Measurements from ENCODE around the gene CCL3.
"Not testable (repeated sequence)": the region's sequence is repeated elsewhere in the genome, so short reads cannot be mapped to it uniquely, and the experiment has no call there.

The CCL3 gene
- long read RNA-seq, donor 1 = 0 reads
- long read RNA-seq, donor 2, partial matches to known transcripts = 0 of 1 reads
- long read RNA-seq, donor 2, other reads (novel, unspliced or antisense) = 0 of 1 reads
- long read RNA-seq, donor 3 = 0 reads
- long read RNA-seq, donor 4 = 0 reads
- long read RNA-seq, donor 5, partial matches to known transcripts = 0 of 1 reads
- long read RNA-seq, donor 5, other reads (novel, unspliced or antisense) = 0 of 1 reads
- long read RNA-seq, donor 6, partial matches to known transcripts = 0 of 2 reads
- long read RNA-seq, donor 6, other reads (novel, unspliced or antisense) = 0 of 2 reads
- long read RNA-seq, donor 7 = 0 reads
- long read RNA-seq, donor 8, partial matches to known transcripts = 0 of 3 reads
- long read RNA-seq, donor 8, other reads (novel, unspliced or antisense) = 0 of 3 reads

DNA sequence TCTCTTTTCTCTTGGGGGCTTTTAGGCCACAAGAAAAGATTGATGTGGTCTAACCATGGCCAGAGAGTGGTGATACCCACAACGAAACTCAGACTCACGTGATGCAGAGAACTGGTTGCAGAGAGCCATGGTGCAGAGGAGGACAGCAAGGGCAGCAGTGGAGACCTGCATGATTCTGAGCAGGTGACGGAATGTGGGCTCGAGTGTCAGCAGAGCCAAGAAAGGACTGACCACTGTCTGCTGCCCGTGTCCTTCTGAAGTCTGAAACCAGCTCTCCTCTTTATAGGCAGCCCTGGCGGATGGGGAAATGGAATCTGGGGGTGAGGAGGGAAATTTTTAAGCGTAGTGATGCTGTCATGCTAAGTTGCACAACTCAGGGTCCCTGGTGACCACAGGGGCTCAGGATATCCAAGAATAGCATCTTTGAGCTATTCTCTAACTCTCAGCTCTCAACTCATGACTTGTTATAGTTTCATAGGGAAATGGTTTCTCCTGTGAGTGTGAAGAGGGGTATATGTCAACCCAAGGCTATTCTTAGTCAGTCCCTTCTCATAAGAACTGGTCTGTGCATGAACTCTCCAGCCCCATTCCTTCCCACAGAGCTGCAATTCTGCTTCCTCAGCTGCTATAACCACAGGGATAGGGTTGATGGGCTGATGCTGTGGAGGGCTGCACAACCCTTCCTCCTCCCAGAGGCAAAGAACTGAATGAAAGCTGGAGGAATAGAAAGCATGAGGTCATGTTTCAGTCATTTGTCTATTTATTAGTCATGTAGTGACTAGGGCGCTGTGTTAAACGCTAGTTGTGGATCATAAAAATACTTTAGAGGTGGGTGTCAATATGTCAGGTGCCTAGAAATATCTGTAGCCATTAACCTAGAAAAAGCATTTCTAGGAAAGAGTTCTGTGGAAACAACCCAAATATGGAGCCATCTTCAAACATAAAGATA is at the start of gene CCL3:
Gene CCL3 (minus strand): TSS at position 256 of the 949 bp plus-strand sequence. CDS start 85 bp downstream, at position 171.
- no peak for DNase-seq

- no peak for DNase-seq
Observed at GRCh38 chr17:36136439-36136838, 46.5 kb upstream of the CCL3 start.

GRCh38 chr17:36136036-36136435 is 46.1 kb upstream of the CCL3 start:
- no peak for DNase-seq

DNA sequence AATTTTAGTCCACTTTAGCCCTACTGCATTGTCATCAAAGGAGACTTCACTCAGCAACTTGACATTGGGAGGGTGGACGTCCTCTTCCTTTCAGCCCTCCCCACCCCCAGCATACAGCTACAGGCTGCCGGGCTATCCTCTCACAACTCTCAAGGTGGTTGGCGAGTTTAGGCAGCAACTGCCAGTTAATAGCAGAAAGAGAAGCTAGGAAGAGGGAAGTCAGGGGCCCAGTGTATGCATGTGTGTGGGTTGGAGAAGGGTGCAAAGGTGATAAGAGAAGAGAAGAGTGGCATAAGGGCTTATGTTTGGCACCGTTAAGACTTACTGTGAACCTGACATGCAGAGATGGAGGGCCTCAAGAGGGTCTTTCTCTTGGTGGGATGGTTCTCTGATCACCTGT is 45.5 kb upstream of the CCL3 start:
- DNase-seq = no peak

GRCh38 chr17:36133602-36134236 is 43.8 kb upstream of the CCL3 start:
- DNase-seq = no peak

DNA sequence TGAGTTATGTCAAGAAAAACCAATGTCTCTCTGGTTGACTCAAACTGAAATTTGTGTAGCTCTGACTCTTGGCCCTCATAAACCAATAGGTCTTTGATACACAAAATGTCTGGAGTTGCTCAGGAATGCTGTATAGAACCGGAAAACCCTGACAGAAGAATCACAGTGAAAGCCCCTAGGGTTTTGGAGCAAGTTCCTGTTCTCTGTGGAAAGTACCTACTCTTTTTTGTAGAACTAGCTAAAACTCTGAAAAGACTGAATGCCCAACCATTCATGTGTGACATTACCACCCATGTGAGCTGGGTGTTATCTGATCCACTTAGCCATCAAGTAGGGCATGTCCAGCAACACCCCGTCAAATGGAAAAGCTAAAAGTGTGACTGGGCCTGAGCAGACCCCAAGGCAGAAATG is 42.5 kb upstream of the CCL3 start:
- DNase-seq = no peak

- DNase-seq = no peak
Observed at GRCh38 chr17:36131931-36132330, 42.0 kb upstream of the CCL3 start.

DNA sequence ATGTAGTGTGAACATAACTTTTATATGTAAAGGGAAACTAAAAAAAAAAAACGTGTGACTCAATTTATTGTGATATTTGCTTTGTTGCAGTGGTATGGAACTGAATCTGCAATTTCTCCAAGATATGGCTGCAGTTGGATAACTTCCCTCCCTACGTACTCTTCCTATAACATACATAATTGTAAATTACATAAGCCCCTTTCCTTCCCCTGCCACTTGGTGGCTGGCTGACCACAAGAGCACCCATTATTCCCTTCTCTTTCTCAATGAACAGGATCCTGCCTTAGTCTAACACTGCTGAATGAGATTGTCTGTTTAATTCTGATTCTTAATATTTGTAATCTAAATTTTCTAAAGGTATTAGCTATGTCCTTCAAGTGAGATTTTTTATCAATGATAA is 41.5 kb upstream of the CCL3 start:
- DNase-seq = no peak

- DNase-seq = no peak
Observed at GRCh38 chr17:36130346-36130745, 40.4 kb upstream of the CCL3 start.

DNA sequence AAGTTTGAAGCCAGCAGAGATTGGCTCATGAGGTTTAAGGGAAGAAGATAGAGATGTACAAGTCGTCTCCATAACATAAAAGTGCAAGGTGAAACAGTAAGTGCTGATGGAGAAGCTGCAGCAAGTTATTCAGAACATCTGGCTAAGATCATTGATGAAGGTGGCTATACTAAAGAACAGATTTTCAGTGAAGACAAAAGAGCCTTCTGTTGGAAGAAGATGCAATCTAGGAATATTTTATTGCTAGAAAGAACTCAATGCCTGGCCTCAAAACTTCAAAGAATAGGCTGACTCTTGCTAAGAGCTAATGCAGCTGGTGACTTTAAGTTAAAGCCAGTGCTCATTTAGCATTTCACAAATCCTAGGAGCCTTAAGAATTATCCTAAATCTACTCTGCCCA is 39.7 kb upstream of the CCL3 start:
- DNase-seq = no peak

DNA sequence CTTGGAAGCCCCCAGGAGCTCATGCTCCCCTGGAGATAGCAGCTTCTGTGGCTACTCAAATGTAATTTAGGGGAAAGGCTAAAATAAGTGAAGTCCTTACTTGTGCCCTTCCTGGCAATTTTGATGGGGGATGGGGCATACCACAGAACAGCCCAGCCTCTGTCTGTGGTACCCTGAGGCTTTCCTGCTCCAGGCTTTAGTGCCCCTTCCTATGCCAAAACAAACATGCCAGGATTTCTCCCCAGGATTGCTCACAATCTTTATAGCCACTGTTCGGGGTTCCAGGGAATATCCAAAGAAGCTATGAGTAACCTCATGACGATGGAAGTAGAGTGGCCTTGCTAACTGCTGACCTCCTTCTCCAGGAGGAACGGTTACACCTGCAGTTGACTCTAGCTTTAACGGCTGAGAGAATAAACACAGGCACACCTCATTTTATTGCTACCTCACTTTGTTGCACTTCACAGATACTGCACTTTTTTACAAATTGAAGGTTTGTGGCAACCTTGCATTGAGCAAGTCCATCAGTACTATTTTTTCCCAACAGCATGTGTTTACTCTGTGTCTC is 38.6 kb upstream of the CCL3 start:
- no peak for DNase-seq

DNA sequence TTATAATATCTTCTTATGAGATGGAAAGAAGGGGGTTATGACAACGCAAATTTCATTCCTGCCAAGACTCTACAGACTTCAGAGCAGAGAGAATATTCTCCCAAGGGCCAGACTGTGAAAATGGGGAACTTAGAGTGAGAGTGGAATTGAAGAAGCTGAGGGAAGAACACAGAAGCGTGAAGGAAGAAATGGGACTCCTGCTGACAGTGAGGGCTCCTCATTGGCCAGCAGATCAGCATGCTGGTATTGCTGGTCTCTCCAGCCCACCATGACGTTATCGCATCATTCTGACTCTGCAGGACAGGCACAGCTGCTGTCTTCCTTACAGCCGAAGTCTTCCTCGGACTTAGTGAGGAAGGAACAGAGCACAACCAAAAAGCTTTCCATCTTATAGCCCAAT is 38.0 kb upstream of the CCL3 start:
- no peak for DNase-seq

DNA sequence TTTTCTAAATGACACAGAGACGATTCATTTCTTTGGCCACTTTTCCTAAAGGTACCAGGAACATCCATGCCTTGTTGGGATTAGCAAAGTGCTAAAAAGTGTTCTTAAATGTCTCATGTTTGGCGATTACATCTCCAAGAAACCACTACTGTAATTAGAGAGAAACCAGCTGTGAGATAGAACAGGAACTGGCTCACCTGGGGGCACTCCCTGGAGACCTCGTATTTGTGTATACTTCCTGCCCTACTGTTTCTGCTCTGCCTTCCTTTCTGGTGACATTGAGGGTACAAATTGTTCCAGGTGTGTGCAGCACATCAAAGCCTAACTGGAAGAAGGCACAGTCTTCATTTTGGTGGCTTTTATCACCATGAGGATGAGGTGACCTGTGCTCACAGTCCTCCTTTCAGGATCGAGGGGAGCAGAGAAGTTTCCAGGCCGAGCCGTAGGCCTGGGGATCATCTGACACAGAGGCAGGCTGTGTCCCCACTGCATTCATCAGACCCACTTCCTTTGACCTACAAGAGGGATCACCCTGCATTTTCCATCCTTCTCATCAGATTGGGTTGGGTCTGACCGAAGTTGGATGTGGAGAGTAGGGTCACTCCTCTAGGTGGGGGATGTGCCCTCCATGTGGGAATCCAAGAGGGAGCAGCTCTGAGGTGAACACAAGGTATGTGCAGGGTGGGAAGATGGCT is 37.4 kb upstream of the CCL3 start:
- DNase-seq = no peak

DNA sequence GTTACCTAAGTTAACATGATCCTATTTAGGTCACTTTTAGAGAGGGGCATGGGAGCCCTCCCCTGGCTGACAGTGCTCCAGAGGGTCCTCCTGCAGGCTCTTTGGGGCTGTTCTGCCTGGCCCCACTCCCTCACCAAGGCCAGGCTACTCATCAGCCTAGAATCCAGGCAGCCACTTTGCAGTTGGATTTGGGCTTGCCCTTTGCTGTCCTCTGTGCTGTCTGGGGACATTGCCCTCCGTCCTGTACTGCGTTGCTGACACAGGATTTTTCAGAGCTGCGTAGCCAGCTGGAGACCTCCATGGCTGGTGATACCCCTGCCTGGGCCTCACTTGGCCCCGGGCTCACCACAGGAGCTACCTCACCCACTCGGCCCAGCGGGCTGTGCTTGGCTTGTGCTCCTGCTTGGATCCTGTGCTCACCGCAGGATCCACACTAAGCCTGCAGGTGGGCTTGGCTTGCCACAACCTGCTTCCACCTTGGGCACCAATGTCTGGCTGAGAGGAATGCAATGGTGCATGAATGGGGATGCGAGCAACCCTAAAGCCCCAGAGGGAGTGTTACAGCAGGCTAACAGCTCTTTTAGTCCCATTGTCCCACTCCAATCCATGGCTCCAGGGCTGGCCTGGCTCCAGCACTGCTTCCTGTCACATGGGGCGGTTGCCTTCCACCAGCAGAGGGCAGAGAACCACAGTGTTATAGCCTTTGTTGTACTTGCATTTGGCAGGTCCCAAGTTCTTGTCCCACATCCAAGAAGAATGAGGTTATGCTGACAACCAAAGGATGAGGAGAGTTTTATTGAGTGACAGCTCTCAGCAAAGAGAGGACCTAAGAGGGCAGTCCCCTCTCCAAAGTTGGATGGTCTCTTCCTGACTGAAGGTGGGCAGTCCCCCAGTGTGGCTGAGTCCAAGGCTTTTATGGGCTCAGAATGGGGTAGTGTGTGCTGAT is 35.2 kb upstream of the CCL3 start:
- no peak for DNase-seq

DNA sequence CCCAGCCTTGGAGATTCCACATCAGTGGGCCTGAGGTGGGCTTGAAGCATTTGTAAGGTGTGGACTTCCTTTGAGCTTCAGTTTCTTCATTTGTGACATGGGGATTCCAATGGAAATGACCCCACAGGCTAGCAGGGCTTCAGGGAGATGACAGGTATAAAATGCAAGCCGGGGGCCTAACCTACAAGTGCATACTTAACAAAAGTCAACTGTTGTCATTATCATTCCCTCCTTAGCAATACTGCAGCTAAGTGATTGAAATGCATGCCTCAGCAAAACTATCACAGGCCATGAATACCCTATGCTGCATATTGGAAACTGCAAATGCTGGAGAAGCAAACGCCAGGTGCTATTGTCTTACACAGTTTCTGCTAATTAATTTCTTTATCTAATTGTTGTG is 33.5 kb upstream of the CCL3 start:
- no peak for DNase-seq

- DNase-seq = not testable (repeated sequence)
Observed at GRCh38 chr17:36121099-36121498, 31.2 kb upstream of the CCL3 start.

- no peak for DNase-seq
Observed at GRCh38 chr17:36120221-36120620, 30.3 kb upstream of the CCL3 start.

GRCh38 chr17:36118477-36119353 is 28.8 kb upstream of the CCL3 start:
- DNase-seq = no peak

Measured in right kidney (tissue), 9 donors.